Putamen (tissue), 1 donor: ENCODE data around the gene TMEFF2.

ENCODE experiments used
- DNase-seq: peaks from one replicate; pipeline ENCODE4 v3.0.0-alpha.2; 2016; ENCODE audit warnings: low spot score

TMEFF2 gene

GRCh38 chr2:191965733-191966132 lies 229.0 kb downstream of the TMEFF2 start:
- no peak for DNase-seq

- DNase-seq, result no peak
These were observed 233.2 kb downstream of the TMEFF2 start for GRCh38 chr2:191961556-191961955.

- DNase-seq, result no peak
These were observed 235.5 kb downstream of the TMEFF2 start for GRCh38 chr2:191959209-191959608.

- no peak for DNase-seq
These were observed 236.5 kb downstream of the TMEFF2 start for GRCh38 chr2:191957996-191958860.

- DNase-seq, result no peak
These were observed 240.3 kb downstream of the TMEFF2 start for GRCh38 chr2:191954451-191954850.

- no peak for DNase-seq
These were observed 242.0 kb downstream of the TMEFF2 start for GRCh38 chr2:191952515-191953270.

DNA sequence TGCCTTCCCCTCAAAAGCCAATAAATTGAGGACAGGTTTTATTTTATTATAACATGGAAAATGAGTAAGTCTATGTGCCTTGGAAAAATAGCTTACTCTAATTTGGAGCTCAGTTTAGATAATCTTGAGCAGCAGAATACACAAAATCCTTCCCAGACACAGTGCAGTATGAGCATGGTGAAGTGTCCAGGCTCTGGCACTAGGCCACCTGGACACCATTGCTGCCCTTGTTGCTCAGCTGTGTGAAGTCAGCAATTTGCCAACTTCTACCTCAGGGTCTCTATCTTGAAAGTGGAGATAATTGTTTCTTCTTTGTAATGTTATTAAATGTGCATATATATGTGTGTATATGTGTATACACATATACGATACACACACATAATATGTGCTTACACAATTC lies 242.9 kb downstream of the TMEFF2 start:
- no peak for DNase-seq

GRCh38 chr2:191951376-191951775 lies 243.4 kb downstream of the TMEFF2 start:
- no peak for DNase-seq

- DNase-seq, result no peak
These were observed 244.4 kb downstream of the TMEFF2 start for GRCh38 chr2:191950132-191950874.

DNA sequence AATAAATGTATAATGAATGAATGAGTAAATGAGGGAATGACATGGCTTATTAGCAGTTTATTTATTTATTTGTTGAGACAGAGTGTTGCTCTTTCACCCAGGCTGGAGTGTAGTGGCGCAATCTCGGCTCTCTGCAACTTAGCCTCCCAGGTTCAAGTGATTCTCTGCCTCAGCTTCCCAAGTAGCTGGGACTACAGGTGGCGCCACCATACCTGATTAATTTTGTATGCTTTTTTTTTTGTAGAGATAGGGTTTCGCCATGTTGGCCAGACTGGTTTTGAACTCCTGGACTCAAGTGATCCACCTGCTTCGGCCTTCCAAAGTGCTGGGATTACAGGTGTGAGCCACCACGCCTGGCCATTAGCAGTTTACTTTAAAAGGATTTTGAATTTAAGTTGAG lies 247.5 kb downstream of the TMEFF2 start:
- no peak for DNase-seq

- no peak for DNase-seq
These were observed 248.1 kb downstream of the TMEFF2 start for GRCh38 chr2:191946471-191947182.

DNA sequence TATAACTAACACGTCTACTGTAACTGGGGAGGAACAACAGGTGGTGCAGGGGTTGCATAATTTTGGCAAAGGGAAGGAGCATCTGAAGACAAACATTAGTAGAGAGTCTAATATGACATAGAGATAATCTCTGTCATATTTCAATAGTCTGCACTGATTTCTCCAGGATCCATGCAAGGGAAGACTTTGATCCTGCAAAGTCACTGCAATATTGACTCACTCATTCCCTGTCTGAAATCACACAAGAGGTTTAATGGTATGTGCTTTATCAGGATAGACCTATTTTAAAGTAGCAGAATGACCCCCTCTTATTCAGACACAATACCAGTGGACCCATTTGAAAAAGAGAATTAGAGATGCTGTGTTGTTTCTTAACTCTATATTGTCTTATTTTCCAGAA lies 249.1 kb downstream of the TMEFF2 start:
- no peak for DNase-seq

GRCh38 chr2:191942739-191943103 lies 252.0 kb downstream of the TMEFF2 start:
- no peak for DNase-seq

- DNase-seq, result no peak
These were observed 252.5 kb downstream of the TMEFF2 start for GRCh38 chr2:191942090-191942738.

GRCh38 chr2:191941376-191941929 lies 253.3 kb downstream of the TMEFF2 start:
- no peak for DNase-seq

GRCh38 chr2:191938779-191939178 lies 256.0 kb downstream of the TMEFF2 start:
- no peak for DNase-seq

DNA sequence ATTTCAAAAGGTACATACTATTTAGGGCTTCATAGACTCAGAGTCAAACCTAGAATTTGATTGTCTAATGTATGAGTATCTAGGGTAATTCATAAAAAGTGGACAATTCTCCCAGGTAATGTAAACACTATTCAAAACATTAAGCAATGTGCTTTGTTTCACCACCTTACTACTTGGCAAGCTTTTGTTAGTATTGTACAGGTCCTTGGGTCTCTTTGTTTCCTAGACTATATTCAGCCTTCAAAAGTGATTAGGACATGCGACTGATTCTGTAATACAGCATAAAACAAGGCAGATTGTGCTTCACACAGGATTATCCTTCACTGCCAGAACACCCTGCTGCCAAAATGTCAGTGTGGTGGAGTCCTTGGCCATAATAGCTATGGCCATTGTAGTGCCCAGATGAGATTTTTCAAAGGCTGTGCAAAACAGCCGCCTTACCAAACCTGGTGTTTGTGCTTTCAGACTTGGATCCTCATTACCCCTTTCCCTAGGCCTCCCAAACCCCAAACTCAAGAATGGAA lies 257.8 kb downstream of the TMEFF2 start:
- no peak for DNase-seq

DNA sequence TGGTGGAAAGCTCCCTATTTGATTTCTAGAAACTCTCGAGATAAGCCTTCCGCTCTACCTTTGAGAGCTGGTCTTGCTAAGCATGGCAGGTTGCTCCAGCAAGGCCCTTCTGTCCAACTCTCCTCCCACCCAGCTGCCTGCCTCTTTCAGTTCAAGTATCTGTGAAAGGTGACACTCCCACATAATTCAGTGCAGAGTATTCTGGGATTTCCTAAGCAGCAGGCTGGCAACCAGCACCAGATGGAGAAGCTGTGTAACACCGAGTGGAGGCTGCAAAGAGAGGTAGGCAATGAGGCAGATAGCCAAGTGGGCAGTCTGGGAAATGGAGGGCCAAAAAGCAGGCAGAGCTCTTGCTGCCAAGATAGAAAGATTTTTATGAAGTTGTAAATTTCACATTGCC lies 259.5 kb downstream of the TMEFF2 start:
- no peak for DNase-seq

- no peak for DNase-seq
These were observed 261.2 kb downstream of the TMEFF2 start for GRCh38 chr2:191933307-191934105.

DNA sequence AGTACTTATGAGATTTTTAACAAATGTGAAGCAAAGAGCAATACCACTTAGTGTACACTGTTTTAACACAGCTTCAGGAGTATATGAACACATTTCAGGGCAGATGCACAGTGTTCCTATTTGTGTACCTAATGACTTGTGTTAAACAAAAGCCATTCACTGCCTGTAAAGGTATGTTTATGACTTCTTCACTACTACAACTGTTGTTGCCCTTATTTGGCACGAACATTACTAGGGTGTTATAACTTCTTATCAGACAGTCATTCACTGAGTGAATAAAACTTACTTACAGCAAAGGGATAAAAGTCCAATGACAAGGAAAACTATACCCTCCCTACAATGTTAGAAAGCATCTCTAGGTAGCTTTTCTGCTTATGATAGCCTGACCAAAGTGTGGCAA lies 262.4 kb downstream of the TMEFF2 start:
- no peak for DNase-seq
